Embryonic facial prominence (tissue), 1 donor: ENCODE results near the gene SLC49A4.

Experiments
- DNase-seq: peaks from one replicate; pipeline ENCODE4 v3.0.0-alpha.2; 2016; ENCODE audit errors: extremely low spot score

Gene SLC49A4

GRCh38 chr3:122908251-122908650, 113.4 kb downstream of the SLC49A4 start:
- no peak for DNase-seq

- DNase-seq, result no peak
Measured at GRCh38 chr3:122911901-122912300, 117.0 kb downstream of the SLC49A4 start.

- no peak for DNase-seq
Measured at GRCh38 chr3:122912772-122913538, 118.1 kb downstream of the SLC49A4 start.

- DNase-seq, result no peak
Measured at GRCh38 chr3:122913539-122914100, 118.8 kb downstream of the SLC49A4 start.

- no peak for DNase-seq
Measured at GRCh38 chr3:122915300-122916055, 120.6 kb downstream of the SLC49A4 start.

- no peak for DNase-seq
Measured at GRCh38 chr3:122916084-122916483, 121.2 kb downstream of the SLC49A4 start.

- no peak for DNase-seq
Measured at GRCh38 chr3:122916580-122916979, 121.7 kb downstream of the SLC49A4 start.

- DNase-seq, result no peak
Measured at GRCh38 chr3:122917412-122917811, 122.5 kb downstream of the SLC49A4 start.

GRCh38 chr3:122918576-122919290, 123.9 kb downstream of the SLC49A4 start:
- no peak for DNase-seq

- no peak for DNase-seq
Measured at GRCh38 chr3:122919291-122919610, 124.4 kb downstream of the SLC49A4 start.

GRCh38 chr3:122920986-122921385, 126.1 kb downstream of the SLC49A4 start:
- no peak for DNase-seq

GRCh38 chr3:122921791-122922651, 127.2 kb downstream of the SLC49A4 start:
- no peak for DNase-seq

- DNase-seq, result no peak
Measured at GRCh38 chr3:122923611-122924010, 128.7 kb downstream of the SLC49A4 start.

GRCh38 chr3:122924056-122924455, 129.2 kb downstream of the SLC49A4 start:
- no peak for DNase-seq

GRCh38 chr3:122925756-122926155, 130.9 kb downstream of the SLC49A4 start:
- DNase-seq, result no peak

- DNase-seq, result no peak
Measured at GRCh38 chr3:122926322-122926721, 131.5 kb downstream of the SLC49A4 start.

- no peak for DNase-seq
Measured at GRCh38 chr3:122926811-122927210, 131.9 kb downstream of the SLC49A4 start.

GRCh38 chr3:122927726-122928125, 132.9 kb downstream of the SLC49A4 start:
- DNase-seq, result no peak

- no peak for DNase-seq
Measured at GRCh38 chr3:122928396-122929187, 133.7 kb downstream of the SLC49A4 start.
